ENCODE data around the gene CHTOP. TPM values are rescaled to one million over a fixed set of nuclear protein-coding genes. Genes with fewer than 3 reads are reported as not detected.

CHTOP gene
- total and polyA plus RNA-seq, 2 of the 13 experiments (the other 11 are each of a cell fraction or from before 2014, with no cell fraction given) = 38.0 to 51.9 TPM

GRCh38 chr1:153608742-153609584, 24.9 kb upstream of the CHTOP start (continued):
- TF ChIP-seq, protein P1, sequence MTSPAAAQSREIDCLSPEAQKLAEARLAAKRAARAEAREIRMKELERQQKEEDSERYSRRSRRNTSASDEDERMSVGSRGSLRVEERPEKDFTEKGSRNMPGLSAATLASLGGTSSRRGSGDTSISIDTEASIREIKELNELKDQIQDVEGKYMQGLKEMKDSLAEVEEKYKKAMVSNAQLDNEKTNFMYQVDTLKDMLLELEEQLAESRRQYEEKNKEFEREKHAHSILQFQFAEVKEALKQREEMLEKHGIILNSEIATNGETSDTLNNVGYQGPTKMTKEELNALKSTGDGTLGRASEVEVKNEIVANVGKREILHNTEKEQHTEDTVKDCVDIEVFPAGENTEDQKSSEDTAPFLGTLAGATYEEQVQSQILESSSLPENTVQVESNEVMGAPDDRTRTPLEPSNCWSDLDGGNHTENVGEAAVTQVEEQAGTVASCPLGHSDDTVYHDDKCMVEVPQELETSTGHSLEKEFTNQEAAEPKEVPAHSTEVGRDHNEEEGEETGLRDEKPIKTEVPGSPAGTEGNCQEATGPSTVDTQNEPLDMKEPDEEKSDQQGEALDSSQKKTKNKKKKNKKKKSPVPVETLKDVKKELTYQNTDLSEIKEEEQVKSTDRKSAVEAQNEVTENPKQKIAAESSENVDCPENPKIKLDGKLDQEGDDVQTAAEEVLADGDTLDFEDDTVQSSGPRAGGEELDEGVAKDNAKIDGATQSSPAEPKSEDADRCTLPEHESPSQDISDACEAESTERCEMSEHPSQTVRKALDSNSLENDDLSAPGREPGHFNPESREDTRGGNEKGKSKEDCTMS (CRISPR knock-in tag; conservative IDR thresholded peaks at IDR 0.05) = no peak
- TF ChIP-seq ZNF569 (CRISPR knock-in tag; IDR thresholded peaks at IDR 0.05; ENCODE audit: borderline replicate concordance) (no peak; the same call in 1 of the 2 replicates), ZNF460 (CRISPR knock-in tag; IDR thresholded peaks at IDR 0.05; ENCODE audit: borderline replicate concordance) (no peak; the same call in 1 of the 2 replicates), HNRNPK (IDR thresholded peaks at IDR 0.05; ENCODE audit: low read depth, low read length, poor library complexity, severe bottlenecking) (no peak), RELA (CRISPR knock-in tag; IDR thresholded peaks at IDR 0.05) (no peak), ZSCAN25 (CRISPR knock-in tag; IDR thresholded peaks at IDR 0.05) (no peak), ZNF597 (CRISPR knock-in tag; IDR thresholded peaks at IDR 0.05) (no peak), ZFP91 (CRISPR knock-in tag; IDR thresholded peaks at IDR 0.05; ENCODE audit: borderline replicate concordance) (peak; percentile 86), NCOA5 (CRISPR knock-in tag; IDR thresholded peaks at IDR 0.05) (no peak), ZBTB20 (CRISPR knock-in tag; IDR thresholded peaks at IDR 0.05; ENCODE audit: borderline replicate concordance, low read depth) (peak; percentile 58; the same call in 1 of the 2 replicates), DR1 (CRISPR knock-in tag; IDR thresholded peaks at IDR 0.05) (no peak), TARDBP (CRISPR knock-in tag; IDR thresholded peaks at IDR 0.05) (no peak; the same call in none of the 2 replicates), ZC3H13 (CRISPR knock-in tag; IDR thresholded peaks at IDR 0.05) (no peak), SOX6 (IDR thresholded peaks at IDR 0.05) (no peak), SOX6 (CRISPR knock-in tag; IDR thresholded peaks at IDR 0.05) (peak; percentile 38; the same call in 1 of the 2 replicates), HOXA5 (CRISPR knock-in tag; IDR thresholded peaks at IDR 0.05) (no peak), PRPF4 (IDR thresholded peaks at IDR 0.05; ENCODE audit: low read depth, low read length, poor library complexity, severe bottlenecking) (no peak), ZNF234 (CRISPR knock-in tag; conservative IDR thresholded peaks at IDR 0.05) (no peak), ADNP (CRISPR knock-in tag; IDR thresholded peaks at IDR 0.05) (no peak), RCOR2 (CRISPR knock-in tag; IDR thresholded peaks at IDR 0.05) (no peak), ZNF224 (CRISPR knock-in tag; IDR thresholded peaks at IDR 0.05) (0 out of 2 replicates have a peak, but pooled peaks have one; percentile 78)
- TF ChIP-seq, protein P2, sequence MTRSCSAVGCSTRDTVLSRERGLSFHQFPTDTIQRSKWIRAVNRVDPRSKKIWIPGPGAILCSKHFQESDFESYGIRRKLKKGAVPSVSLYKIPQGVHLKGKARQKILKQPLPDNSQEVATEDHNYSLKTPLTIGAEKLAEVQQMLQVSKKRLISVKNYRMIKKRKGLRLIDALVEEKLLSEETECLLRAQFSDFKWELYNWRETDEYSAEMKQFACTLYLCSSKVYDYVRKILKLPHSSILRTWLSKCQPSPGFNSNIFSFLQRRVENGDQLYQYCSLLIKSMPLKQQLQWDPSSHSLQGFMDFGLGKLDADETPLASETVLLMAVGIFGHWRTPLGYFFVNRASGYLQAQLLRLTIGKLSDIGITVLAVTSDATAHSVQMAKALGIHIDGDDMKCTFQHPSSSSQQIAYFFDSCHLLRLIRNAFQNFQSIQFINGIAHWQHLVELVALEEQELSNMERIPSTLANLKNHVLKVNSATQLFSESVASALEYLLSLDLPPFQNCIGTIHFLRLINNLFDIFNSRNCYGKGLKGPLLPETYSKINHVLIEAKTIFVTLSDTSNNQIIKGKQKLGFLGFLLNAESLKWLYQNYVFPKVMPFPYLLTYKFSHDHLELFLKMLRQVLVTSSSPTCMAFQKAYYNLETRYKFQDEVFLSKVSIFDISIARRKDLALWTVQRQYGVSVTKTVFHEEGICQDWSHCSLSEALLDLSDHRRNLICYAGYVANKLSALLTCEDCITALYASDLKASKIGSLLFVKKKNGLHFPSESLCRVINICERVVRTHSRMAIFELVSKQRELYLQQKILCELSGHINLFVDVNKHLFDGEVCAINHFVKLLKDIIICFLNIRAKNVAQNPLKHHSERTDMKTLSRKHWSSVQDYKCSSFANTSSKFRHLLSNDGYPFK (CRISPR knock-in tag; IDR thresholded peaks at IDR 0.05; ENCODE audit: borderline replicate concordance) = no peak; the same call in 1 of the 2 replicates

Data from HepG2 (cell line).